Naive thymus-derived CD4-positive, alpha-beta T cell (primary cell): Measurements from ENCODE around the gene GON4L. TPM values are rescaled to one million over a fixed set of nuclear protein-coding genes. Genes with fewer than 3 reads are reported as not detected.
A peak's percentile ranks its signal among the peaks of the same experiment; 100 is the strongest.
"Not testable (repeated sequence)": the region's sequence is repeated elsewhere in the genome, so short reads cannot be mapped to it uniquely, and the experiment has no call there.

Experiments
- ATAC-seq: fragments of 150-1000 bp; cut with Tn5 transposase; 2 replicates; pipeline ENCODE4 v1.10.0; 2021; ENCODE audit warnings: mild to moderate bottlenecking, moderate library complexity
- CTCF ChIA-PET: fragments of 350-600 bp; sonication (Branson Sonifier 250); formaldehyde crosslinking; loops from one replicate; lab custom pipeline; 2021; ENCODE audit warnings: antibody characterized with exemption; lab: Charles Lee
- POLR2A ChIA-PET: fragments of 350-600 bp; sonication (Branson Sonifier 250); formaldehyde crosslinking; loops from one replicate; lab custom pipeline; 2021; ENCODE audit warnings: antibody characterized with exemption, inconsistent platforms; lab: Charles Lee
- DNase-seq, 9 donors: peaks; one replicate each; pipeline versions ENCODE4 v3.0.0 to v3.0.0-alpha.2; 2020 to 2022; ENCODE audit warnings: mixed read lengths in 1 of 9
- H3K27ac ChIP-seq: one replicate; pipeline ENCODE4 v1.7.0; 2013; ENCODE audit warnings: mild to moderate bottlenecking, low read depth, low read length, moderate library complexity
- H3K27me3 ChIP-seq, 2 donors: one replicate each; pipeline ENCODE4 v1.7.0; 2013; ENCODE audit warnings: low read length in 2 of 2, mild to moderate bottlenecking in 2 of 2, moderate library complexity in 2 of 2; ENCODE audit not compliant: control insufficient read depth in 2 of 2, insufficient read depth in 2 of 2
- H3K36me3 ChIP-seq, 3 experiments: 1 replicate in 2 of 3; 2 replicates in 1 of 3; pipeline ENCODE4 v1.7.0; 2013; ENCODE audit warnings: low read length in 3 of 3, mild to moderate bottlenecking in 3 of 3, moderate library complexity in 1 of 3; ENCODE audit not compliant: insufficient read depth in 3 of 3, control insufficient read depth in 2 of 3
- H3K4me1 ChIP-seq, 2 donors: one replicate each; pipeline ENCODE4 v1.7.0; 2013; ENCODE audit warnings: low read length in 2 of 2, mild to moderate bottlenecking in 2 of 2, moderate library complexity in 1 of 2; ENCODE audit not compliant: control insufficient read depth in 2 of 2, insufficient read depth in 2 of 2
- H3K4me3 ChIP-seq: 2 replicates; pipeline ENCODE4 v1.7.0; 2013; ENCODE audit warnings: mild to moderate bottlenecking, low read length
- H3K9me3 ChIP-seq, 3 experiments: 1 replicate in 2 of 3; 2 replicates in 1 of 3; pipeline ENCODE4 v1.7.0; 2013; ENCODE audit warnings: low read length in 3 of 3; ENCODE audit not compliant: control insufficient read depth in 2 of 3
- H3K27ac Mint-ChIP-seq, 9 donors: one replicate each; pipeline ENCODE4 v1.8.0; 2020 to 2022; ENCODE audit warnings: mixed read lengths in 9 of 9, mild to moderate bottlenecking in 8 of 9, moderate library complexity in 5 of 9, inconsistent platforms in 2 of 9
- H3K27me3 Mint-ChIP-seq, 5 donors: one replicate each; pipeline ENCODE4 v1.8.0; 2021 to 2022; ENCODE audit warnings: mixed read lengths in 5 of 5, mild to moderate bottlenecking in 1 of 5
- H3K36me3 Mint-ChIP-seq, 5 donors: one replicate each; pipeline ENCODE4 v1.8.0; 2020 to 2022; ENCODE audit warnings: mixed read lengths in 5 of 5, mild to moderate bottlenecking in 3 of 5, inconsistent platforms in 1 of 5
- H3K4me1 Mint-ChIP-seq, 7 donors: one replicate each; pipeline ENCODE4 v1.8.0; 2020 to 2022; ENCODE audit warnings: mixed read lengths in 7 of 7, mild to moderate bottlenecking in 3 of 7, inconsistent platforms in 1 of 7
- H3K4me3 Mint-ChIP-seq, 10 donors: one replicate each; pipeline ENCODE4 v1.8.0; 2020 to 2022; ENCODE audit warnings: mild to moderate bottlenecking in 10 of 10, mixed read lengths in 10 of 10, moderate library complexity in 6 of 10, inconsistent platforms in 2 of 10
- H3K9me3 Mint-ChIP-seq, 11 donors: one replicate each; pipeline ENCODE4 v1.8.0; 2020 to 2022; ENCODE audit warnings: mixed read lengths in 11 of 11, mild to moderate bottlenecking in 4 of 11, inconsistent platforms in 1 of 11, moderate library complexity in 1 of 11
- intact Hi-C, 2 donors: fragments of 100-400 bp; cut with micrococcal nuclease; formaldehyde crosslinking; loops; one replicate each; pipeline ENCODE4 v1.15.1; 2023
- polyA plus RNA-seq, 2 donors: library from polyadenylated mRNA; unstranded; fragments of 300-500 nt; fragmentation: Illumina TruSeq; gene quantifications; one replicate each; pipeline ENCODE4 v1.2.3, GENCODE V29; 2021
- total RNA-seq, 6 experiments: library from RNA in 5 of 6; stranded (reverse) in 5 of 6; gene quantifications; 1 replicate in 5 of 6; 2 replicates in 1 of 6; pipeline ENCODE4 v1.2.3 and lab custom pipeline; 2021 to 2026

Gene GON4L
- total and polyA plus RNA-seq, 7 experiments from 2014 or later, result 25.4 to 138 (median 101) TPM

GRCh38 chr1:155896476-155896875 lies 39.5 kb upstream of the GON4L start:
- CTCF ChIA-PET, H3K4me3 Mint-ChIP-seq, ATAC-seq, H3K27ac ChIP-seq, H3K27me3 Mint-ChIP-seq, H3K4me3 ChIP-seq, H3K27me3 ChIP-seq, intact Hi-C loops, H3K9me3 ChIP-seq, DNase-seq, H3K9me3 Mint-ChIP-seq: not testable (repeated sequence)
- Histone ChIP-seq H3K36me3 (peaks cover 14 to 43% (median 16%) of the 10 kb centered on the region in 3 experiments), H3K4me1 (peaks cover 4 to 13% of the 10 kb centered on the region in 2 donors)
- peaks cover 9 to 22% (median 20%) of the 10 kb centered on the region in 7 donors for H3K4me1 Mint-ChIP-seq
- POLR2A ChIA-PET, result interaction anchor here (0.7 kb wide), 1 partner anchor 392 kb away, joined by 3 read pairs; no protein-coding TSS in a partner anchor
- peak overlapping the region in 2 of 9 donors; percentile 39 to 41 for H3K27ac Mint-ChIP-seq
- H3K36me3 Mint-ChIP-seq, result peaks cover 5 to 26% (median 19%) of the 10 kb centered on the region in 5 donors

DNA sequence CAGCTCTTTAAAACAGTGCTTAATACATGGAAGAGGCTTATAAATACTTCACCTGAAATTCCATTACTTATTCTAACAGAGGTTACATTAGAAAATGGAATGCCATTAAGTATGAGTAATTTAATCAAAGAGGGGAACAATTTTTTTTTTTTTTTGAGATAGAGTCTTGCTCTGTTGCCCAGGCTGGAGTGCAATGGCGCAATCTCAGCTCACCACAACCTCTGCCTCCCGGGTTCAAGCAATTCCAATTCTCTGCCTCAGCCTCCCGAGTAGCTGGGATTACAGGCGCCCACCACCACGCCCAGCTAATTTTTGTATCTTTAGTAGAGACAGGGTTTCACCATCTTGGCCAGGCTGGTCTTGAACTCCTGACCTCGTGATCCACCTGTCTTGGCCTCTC lies 38.6 kb upstream of the GON4L start:
- peaks cover 9 to 34% (median 14%) of the 10 kb centered on the region in 3 experiments for H3K36me3 ChIP-seq
- DNase-seq, result not testable (repeated sequence)

GRCh38 chr1:155893389-155894142 lies 36.6 kb upstream of the GON4L start:
- H3K27me3 ChIP-seq, result no peaks in the 10 kb centered on the region
- Mint-ChIP-seq H3K9me3 (no peaks in the 10 kb centered on the region), H3K36me3 (peaks cover 0 to 10% (median 7%) of the 10 kb centered on the region in 5 donors), H3K4me3 (peak overlapping the region in 7 of 10 donors; percentile 11 to 59 (median 29)), H3K27ac (peak overlapping the region; percentile 72 to 91 (median 85)), H3K4me1 (peaks cover 9 to 19% (median 16%) of the 10 kb centered on the region in 7 donors), H3K27me3 (no peaks in the 10 kb centered on the region)
- no peak overlapping the region for H3K4me3 ChIP-seq
- no peaks in the 10 kb centered on the region for H3K9me3 ChIP-seq
- ATAC-seq (peak; percentile 88), DNase-seq (peak in 7 of 9 donors; percentile 38 to 61 (median 46))
- intact Hi-C loops, result loop anchor here (1.0 kb wide), 2 partner anchors 18 to 36 kb away; partner anchors contain the start of genes GON4L (in 1 of the 2) and RIT1 (in 1 of the 2)
- CTCF ChIA-PET, result no interaction called here
- POLR2A ChIA-PET, result interaction anchor here (0.6 to 1.5 kb wide), 8 partner anchors 9 to 657 kb away, joined by 3 to 6 read pairs (median 3); partner anchors contain the start of genes GON4L, KHDC4, PMF1 and SYT11
- peaks cover 4 to 13% of the 10 kb centered on the region in 2 donors for H3K4me1 ChIP-seq
- peak overlapping the region; percentile 56 for H3K27ac ChIP-seq
- peaks cover 0 to 13% (median 1%) of the 10 kb centered on the region in 3 experiments for H3K36me3 ChIP-seq

More for the DNA sequence above, 38.6 kb upstream of the GON4L start:
- CTCF ChIA-PET, H3K4me3 Mint-ChIP-seq, H3K27me3 Mint-ChIP-seq, H3K9me3 Mint-ChIP-seq, intact Hi-C loops, H3K4me3 ChIP-seq, H3K27ac ChIP-seq, H3K27me3 ChIP-seq, ATAC-seq, H3K9me3 ChIP-seq: not testable (repeated sequence)
- POLR2A ChIA-PET, result interaction anchor here (0.7 to 1.2 kb wide), 3 partner anchors 17 to 94 kb away, joined by 3 to 4 read pairs (median 4); partner anchors contain the start of gene KHDC4
- Mint-ChIP-seq H3K36me3 (peaks cover 5 to 26% (median 19%) of the 10 kb centered on the region in 5 donors), H3K4me1 (peaks cover 9 to 22% (median 20%) of the 10 kb centered on the region in 7 donors), H3K27ac (peak overlapping the region in 2 of 9 donors; percentile 37 to 51)
- peaks cover 4 to 13% of the 10 kb centered on the region in 2 donors for H3K4me1 ChIP-seq

GRCh38 chr1:155892796-155893195 lies 35.8 kb upstream of the GON4L start:
- ChIA-PET CTCF (no interaction called here), POLR2A (interaction anchor here (1.5 kb wide), 1 partner anchor 34 kb away, joined by 3 read pairs; no protein-coding TSS in a partner anchor)
- intact Hi-C loops, result loop anchor here (1.0 kb wide), 2 partner anchors 19 to 35 kb away; partner anchors contain the start of genes GON4L (in 1 of the 2) and RIT1 (in 1 of the 2)
- DNase-seq (no peak), ATAC-seq (no peak)
- Mint-ChIP-seq H3K27ac (peak overlapping the region; percentile 72 to 91 (median 85)), H3K4me3 (peak overlapping the region in 3 of 10 donors; percentile 11 to 59 (median 45)), H3K4me1 (peaks cover 9 to 17% (median 16%) of the 10 kb centered on the region in 7 donors), H3K36me3 (peaks cover 0 to 8% (median 5%) of the 10 kb centered on the region in 5 donors), H3K9me3 (no peaks in the 10 kb centered on the region), H3K27me3 (no peaks in the 10 kb centered on the region)
- peaks cover 0 to 10% (median 0%) of the 10 kb centered on the region in 3 experiments for H3K36me3 ChIP-seq
- no peaks in the 10 kb centered on the region for H3K9me3 ChIP-seq
- peaks cover 4 to 13% of the 10 kb centered on the region in 2 donors for H3K4me1 ChIP-seq
- no peaks in the 10 kb centered on the region for H3K27me3 ChIP-seq
- H3K27ac ChIP-seq, result peak overlapping the region; percentile 56
- no peak overlapping the region for H3K4me3 ChIP-seq

DNA sequence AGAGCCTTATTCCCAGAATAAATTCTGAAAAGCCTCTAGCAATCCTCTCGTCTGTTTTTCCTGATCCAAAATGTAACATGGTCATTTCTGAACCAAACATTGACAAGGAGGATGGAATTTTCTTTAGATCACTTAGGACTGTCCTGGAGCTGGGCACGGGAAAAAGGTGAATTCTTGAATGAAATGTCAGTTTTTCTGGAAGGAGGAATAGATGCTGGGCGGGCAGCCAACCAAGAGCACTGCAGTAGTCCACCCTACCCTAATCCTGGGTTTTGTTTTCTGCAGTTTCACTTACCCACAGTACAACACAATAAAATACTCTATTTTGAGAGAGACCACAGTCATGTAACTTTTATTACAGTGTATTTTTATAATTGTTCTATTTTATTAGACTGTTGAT lies 33.2 kb upstream of the GON4L start:
- POLR2A ChIA-PET, result interaction anchor here (0.7 to 1.1 kb wide), 2 partner anchors 145 to 241 kb away, joined by 3 read pairs; no protein-coding TSS in a partner anchor
- H3K36me3 ChIP-seq, result no peaks in the 10 kb centered on the region
- H3K4me3 ChIP-seq, result no peak overlapping the region
- no peak overlapping the region for H3K27ac ChIP-seq
- Mint-ChIP-seq H3K4me1 (peaks cover 9 to 17% (median 16%) of the 10 kb centered on the region in 7 donors), H3K27ac (no peak overlapping the region), H3K27me3 (no peaks in the 10 kb centered on the region), H3K9me3 (no peaks in the 10 kb centered on the region), H3K4me3 (peak overlapping the region in 1 of 10 donors; percentile 34), H3K36me3 (peaks cover 0 to 2% (median 0%) of the 10 kb centered on the region in 5 donors)
- DNase-seq (no peak), ATAC-seq (no peak)
- H3K27me3 ChIP-seq, result no peaks in the 10 kb centered on the region
- H3K9me3 ChIP-seq, result no peaks in the 10 kb centered on the region
- peaks cover 4 to 13% of the 10 kb centered on the region in 2 donors for H3K4me1 ChIP-seq
- CTCF ChIA-PET, result no interaction called here
- intact Hi-C loops, result no loop called here

DNA sequence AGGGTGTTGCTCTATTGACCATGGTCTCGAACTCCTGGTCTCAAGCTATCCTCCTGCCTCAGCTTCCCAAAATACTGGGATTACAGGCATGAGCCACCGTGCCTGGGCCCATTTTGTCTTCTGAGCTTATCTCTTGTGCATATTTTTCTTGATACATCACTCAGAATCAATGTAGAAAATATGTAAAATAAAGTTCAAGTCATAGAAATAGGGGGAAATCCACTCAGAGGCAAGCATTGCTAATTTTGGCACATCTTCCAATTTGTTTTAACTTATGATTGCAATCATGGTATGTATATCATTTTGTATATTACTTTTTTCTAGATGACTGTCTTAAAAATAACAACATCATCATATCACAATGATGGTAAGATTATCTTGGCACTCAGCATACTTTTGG lies 32.6 kb upstream of the GON4L start:
- ATAC-seq (no peak), DNase-seq (no peak)
- H3K9me3 ChIP-seq, result no peaks in the 10 kb centered on the region
- H3K4me1 Mint-ChIP-seq, result peaks cover 9 to 17% (median 16%) of the 10 kb centered on the region in 7 donors
- H3K4me3 ChIP-seq, result no peak overlapping the region
- POLR2A ChIA-PET, result interaction anchor here (0.5 to 1.1 kb wide), 3 partner anchors 27 to 241 kb away, joined by 3 read pairs; partner anchors contain the start of gene SYT11
- peaks cover 4 to 13% of the 10 kb centered on the region in 2 donors for H3K4me1 ChIP-seq
- peaks cover 0 to 2% (median 0%) of the 10 kb centered on the region in 5 donors for H3K36me3 Mint-ChIP-seq
- H3K27me3 ChIP-seq, result no peaks in the 10 kb centered on the region
- H3K27ac Mint-ChIP-seq, result no peak overlapping the region
- H3K27me3 Mint-ChIP-seq, result no peaks in the 10 kb centered on the region
- no peak overlapping the region for H3K4me3 Mint-ChIP-seq
- H3K36me3 ChIP-seq, result no peaks in the 10 kb centered on the region
- CTCF ChIA-PET, result no interaction called here
- intact Hi-C loops, result no loop called here
- H3K9me3 Mint-ChIP-seq, result no peaks in the 10 kb centered on the region
- H3K27ac ChIP-seq, result no peak overlapping the region
